Mesothelial cell of epicardium (in vitro differentiated cells): ENCODE measurements around the gene HDAC3. TPM values are rescaled to one million over a fixed set of nuclear protein-coding genes. Genes with fewer than 3 reads are reported as not detected.

Experiments
- DNase-seq, 2 experiments: peaks; one replicate each; pipeline ENCODE4 v3.0.0; 2021; ENCODE audit warnings: low spot score in 2 of 2; ENCODE audit not compliant: unreplicated experiment in 2 of 2
- H3K27ac Mint-ChIP-seq: 2 replicates; pipeline ENCODE4 v1.8.0; 2021; ENCODE audit warnings: mixed read lengths
- H3K27me3 Mint-ChIP-seq: 2 replicates; pipeline ENCODE4 v1.8.0; 2021; ENCODE audit warnings: low read depth, mixed read lengths
- H3K36me3 Mint-ChIP-seq: 2 replicates; pipeline ENCODE4 v1.8.0; 2021; ENCODE audit warnings: mixed read lengths
- H3K4me1 Mint-ChIP-seq: 2 replicates; pipeline ENCODE4 v1.8.0; 2021; ENCODE audit warnings: mixed read lengths
- H3K4me3 Mint-ChIP-seq: 2 replicates; pipeline ENCODE4 v1.8.0; 2021; ENCODE audit warnings: mild to moderate bottlenecking, moderate library complexity, mixed read lengths
- H3K9me3 Mint-ChIP-seq: 2 replicates; pipeline ENCODE4 v1.8.0; 2021; ENCODE audit warnings: mixed read lengths
- total RNA-seq: library from RNA; stranded (reverse); gene quantifications from 3 replicates; pipeline ENCODE4 v1.2.1, GENCODE V29; 2021
- TF ChIP-seq, protein P1 (sequence below): fragments of 200-600 bp; sonication (generic); IDR thresholded peaks from one replicate; pipeline ENCODE4 v1.5.0; 2021; ENCODE audit warnings: antibody characterized with exemption; ENCODE audit not compliant: unreplicated experiment

The HDAC3 gene
- 96.0 to 108 TPM (median 102 TPM) in 3 replicates for total RNA-seq

- peaks cover 8% of the 10 kb centered on the region for H3K27me3 Mint-ChIP-seq
- no peaks in the 10 kb centered on the region for H3K9me3 Mint-ChIP-seq
- DNase-seq = peak; percentile 89 to 99
- TF ChIP-seq, protein P1, sequence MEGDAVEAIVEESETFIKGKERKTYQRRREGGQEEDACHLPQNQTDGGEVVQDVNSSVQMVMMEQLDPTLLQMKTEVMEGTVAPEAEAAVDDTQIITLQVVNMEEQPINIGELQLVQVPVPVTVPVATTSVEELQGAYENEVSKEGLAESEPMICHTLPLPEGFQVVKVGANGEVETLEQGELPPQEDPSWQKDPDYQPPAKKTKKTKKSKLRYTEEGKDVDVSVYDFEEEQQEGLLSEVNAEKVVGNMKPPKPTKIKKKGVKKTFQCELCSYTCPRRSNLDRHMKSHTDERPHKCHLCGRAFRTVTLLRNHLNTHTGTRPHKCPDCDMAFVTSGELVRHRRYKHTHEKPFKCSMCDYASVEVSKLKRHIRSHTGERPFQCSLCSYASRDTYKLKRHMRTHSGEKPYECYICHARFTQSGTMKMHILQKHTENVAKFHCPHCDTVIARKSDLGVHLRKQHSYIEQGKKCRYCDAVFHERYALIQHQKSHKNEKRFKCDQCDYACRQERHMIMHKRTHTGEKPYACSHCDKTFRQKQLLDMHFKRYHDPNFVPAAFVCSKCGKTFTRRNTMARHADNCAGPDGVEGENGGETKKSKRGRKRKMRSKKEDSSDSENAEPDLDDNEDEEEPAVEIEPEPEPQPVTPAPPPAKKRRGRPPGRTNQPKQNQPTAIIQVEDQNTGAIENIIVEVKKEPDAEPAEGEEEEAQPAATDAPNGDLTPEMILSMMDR = no peak
- H3K4me3 Mint-ChIP-seq = peak within 1 kb of the TSS; percentile 89
- peak within 1 kb of the TSS; percentile 84 for H3K27ac Mint-ChIP-seq
- peaks cover 12% of the 10 kb centered on the region for H3K36me3 Mint-ChIP-seq
- peaks cover 20% of the 10 kb centered on the region for H3K4me1 Mint-ChIP-seq
Observed at GRCh38 chr5:141636413-141637122, at the start of gene HDAC3, which contains the start of gene RELL2. Gene HDAC3, minus strand, starts transcription at chr5:141636849. Its CDS starts 59 bp downstream, at chr5:141636790. Gene RELL2, plus strand, starts transcription at chr5:141636997. Its CDS starts 1,229 bp downstream, at chr5:141638226.

- DNase-seq = no peak
- Mint-ChIP-seq H3K27ac (no peak overlapping the region), H3K4me3 (no peak overlapping the region), H3K27me3 (peaks cover 12% of the 10 kb centered on the region), H3K4me1 (peaks cover 31% of the 10 kb centered on the region), H3K36me3 (no peaks in the 10 kb centered on the region), H3K9me3 (no peaks in the 10 kb centered on the region)
- TF ChIP-seq, protein P1 = no peak
Observed at GRCh38 chr5:141685591-141685990, 48.9 kb upstream of the HDAC3 start.

DNA sequence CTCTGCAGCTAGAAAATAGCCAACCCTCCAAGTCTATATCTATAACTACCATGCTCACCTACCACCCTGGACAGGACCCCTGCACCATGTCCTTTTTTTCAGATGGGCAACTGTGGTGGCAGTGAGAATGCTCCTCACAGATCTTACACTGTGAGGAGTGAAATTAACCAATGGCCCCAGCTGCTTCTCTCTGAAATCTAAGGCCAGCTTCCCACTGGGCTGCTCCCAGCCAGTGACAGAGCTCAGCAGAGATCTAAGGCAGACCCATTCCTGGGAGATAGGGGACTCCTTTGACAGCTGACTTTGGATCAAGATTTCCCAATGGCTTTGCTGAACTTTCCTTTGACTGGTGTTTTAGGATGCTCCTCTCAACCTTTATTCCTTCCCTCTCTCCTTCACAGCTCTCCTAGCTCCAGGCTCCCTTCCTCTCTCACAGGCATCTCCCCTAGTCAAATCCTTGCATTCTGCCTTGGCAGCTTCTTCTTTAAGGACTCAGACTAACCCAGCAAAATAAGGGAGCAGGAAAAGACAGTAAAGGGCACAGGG, 47.0 kb upstream of the HDAC3 start:
- Mint-ChIP-seq H3K9me3 (no peaks in the 10 kb centered on the region), H3K4me1 (peaks cover 35% of the 10 kb centered on the region), H3K27me3 (no peaks in the 10 kb centered on the region), H3K4me3 (no peak overlapping the region), H3K36me3 (peaks cover 5% of the 10 kb centered on the region), H3K27ac (peak overlapping the region; percentile 67)
- DNase-seq = no peak
- TF ChIP-seq, protein P1 = no peak

GRCh38 chr5:141681695-141682641, 45.3 kb upstream of the HDAC3 start, which contains the start of gene ARAP3:
Gene ARAP3, minus strand, starts transcription at chr5:141682230. Its CDS starts 1,744 bp downstream, at chr5:141680486.
- Mint-ChIP-seq H3K4me1 (peaks cover 29% of the 10 kb centered on the region), H3K27ac (peak within 1 kb of the TSS; percentile 87)
- TF ChIP-seq, protein P1 = no peak

GRCh38 chr5:141681295-141681694, 44.6 kb upstream of the HDAC3 start:
- Mint-ChIP-seq H3K9me3 (no peaks in the 10 kb centered on the region), H3K4me1 (peaks cover 24% of the 10 kb centered on the region), H3K36me3 (peaks cover 13% of the 10 kb centered on the region), H3K27me3 (no peaks in the 10 kb centered on the region), H3K4me3 (peak overlapping the region; percentile 63), H3K27ac (peak overlapping the region; percentile 74)
- no peak for DNase-seq
- TF ChIP-seq, protein P1 = no peak

More at GRCh38 chr5:141681695-141682641, 45.3 kb upstream of the HDAC3 start, which contains the start of gene ARAP3:
- H3K36me3 Mint-ChIP-seq = peaks cover 13% of the 10 kb centered on the region
- peak; percentile 54 to 64 for DNase-seq
- peak within 1 kb of the TSS; percentile 66 for H3K4me3 Mint-ChIP-seq
- H3K27me3 Mint-ChIP-seq = no peaks in the 10 kb centered on the region
- no peaks in the 10 kb centered on the region for H3K9me3 Mint-ChIP-seq
